Left ventricle myocardium inferior (tissue), 1 donor: ENCODE measurements around the gene KCNK10. TPM values are rescaled to one million over a fixed set of nuclear protein-coding genes. Genes with fewer than 3 reads are reported as not detected.

Source experiments
- DNase-seq: peaks from one replicate; pipeline ENCODE4 v3.0.0-alpha.2; 2020
- H3K27ac ChIP-seq: fragments of 200-600 bp; replicated peaks from 2 replicates; pipeline ENCODE4 v1.8.0; 2021
- H3K27me3 ChIP-seq: fragments of 200-600 bp; 2 replicates; pipeline ENCODE4 v1.8.0; 2021; ENCODE audit warnings: low read depth
- H3K36me3 ChIP-seq: fragments of 200-600 bp; 2 replicates; pipeline ENCODE4 v1.8.0; 2021
- H3K4me1 ChIP-seq: fragments of 200-600 bp; 2 replicates; pipeline ENCODE4 v1.8.0; 2021
- H3K4me3 ChIP-seq: fragments of 200-600 bp; 2 replicates; pipeline ENCODE4 v1.8.0; 2021; ENCODE audit warnings: mild to moderate bottlenecking, moderate library complexity
- H3K9me3 ChIP-seq: fragments of 200-600 bp; replicated peaks from 2 replicates; pipeline ENCODE4 v1.8.0; 2021
- intact Hi-C: fragments of 100-400 bp; cut with micrococcal nuclease; formaldehyde crosslinking; loops from one replicate; pipeline ENCODE4 v1.11.0; 2022
- total RNA-seq: library from RNA; stranded (reverse); fragmentation: NEBNext Ultra II Directional; extraction: Animal tissue kit (Norgen Biotek cat#: 25700); gene quantifications from one replicate; pipeline ENCODE4 v1.2.1, GENCODE V29; 2021
- TF ChIP-seq, protein P1 (sequence below): fragments of 200-600 bp; IDR thresholded peaks from 2 replicates; pipeline ENCODE4 v1.8.0; 2021; ENCODE audit warnings: antibody characterized with exemption, mild to moderate bottlenecking, borderline replicate concordance
- donor health status: DM: no; HTN: yes; CAD: no; lungs with severe emphysema.

KCNK10 gene
- total RNA-seq, 1 donor from 2014 or later: not detected

DNA sequence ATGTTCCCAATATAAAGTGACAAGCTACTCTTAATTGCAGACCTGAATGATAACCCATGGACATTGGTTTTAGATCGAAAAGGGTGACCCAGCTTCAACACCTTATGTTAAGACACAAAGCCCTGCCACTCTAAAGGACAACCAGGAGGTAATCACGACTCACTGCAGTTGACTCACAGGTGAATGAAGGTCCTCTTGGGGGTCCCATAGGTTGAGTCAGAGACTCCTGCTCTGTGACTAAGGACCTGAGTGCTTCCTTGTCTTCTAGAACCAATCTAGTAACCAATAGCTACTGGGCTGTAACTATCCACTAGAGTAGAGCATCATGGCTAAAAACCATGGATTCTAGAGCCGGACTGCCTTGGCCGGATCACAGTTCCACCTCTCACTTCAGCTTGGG is 73.8 kb downstream of the KCNK10 start:
- TF ChIP-seq, protein P1, sequence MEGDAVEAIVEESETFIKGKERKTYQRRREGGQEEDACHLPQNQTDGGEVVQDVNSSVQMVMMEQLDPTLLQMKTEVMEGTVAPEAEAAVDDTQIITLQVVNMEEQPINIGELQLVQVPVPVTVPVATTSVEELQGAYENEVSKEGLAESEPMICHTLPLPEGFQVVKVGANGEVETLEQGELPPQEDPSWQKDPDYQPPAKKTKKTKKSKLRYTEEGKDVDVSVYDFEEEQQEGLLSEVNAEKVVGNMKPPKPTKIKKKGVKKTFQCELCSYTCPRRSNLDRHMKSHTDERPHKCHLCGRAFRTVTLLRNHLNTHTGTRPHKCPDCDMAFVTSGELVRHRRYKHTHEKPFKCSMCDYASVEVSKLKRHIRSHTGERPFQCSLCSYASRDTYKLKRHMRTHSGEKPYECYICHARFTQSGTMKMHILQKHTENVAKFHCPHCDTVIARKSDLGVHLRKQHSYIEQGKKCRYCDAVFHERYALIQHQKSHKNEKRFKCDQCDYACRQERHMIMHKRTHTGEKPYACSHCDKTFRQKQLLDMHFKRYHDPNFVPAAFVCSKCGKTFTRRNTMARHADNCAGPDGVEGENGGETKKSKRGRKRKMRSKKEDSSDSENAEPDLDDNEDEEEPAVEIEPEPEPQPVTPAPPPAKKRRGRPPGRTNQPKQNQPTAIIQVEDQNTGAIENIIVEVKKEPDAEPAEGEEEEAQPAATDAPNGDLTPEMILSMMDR: no peak
- H3K27ac ChIP-seq: no peak overlapping the region
- intact Hi-C loops: no loop called here
- H3K4me1 ChIP-seq: no peaks in the 10 kb centered on the region
- H3K9me3 ChIP-seq: no peaks in the 10 kb centered on the region
- DNase-seq: no peak
- H3K4me3 ChIP-seq: no peak overlapping the region
- H3K27me3 ChIP-seq: peaks cover 43% of the 10 kb centered on the region
- no peaks in the 10 kb centered on the region for H3K36me3 ChIP-seq

DNA sequence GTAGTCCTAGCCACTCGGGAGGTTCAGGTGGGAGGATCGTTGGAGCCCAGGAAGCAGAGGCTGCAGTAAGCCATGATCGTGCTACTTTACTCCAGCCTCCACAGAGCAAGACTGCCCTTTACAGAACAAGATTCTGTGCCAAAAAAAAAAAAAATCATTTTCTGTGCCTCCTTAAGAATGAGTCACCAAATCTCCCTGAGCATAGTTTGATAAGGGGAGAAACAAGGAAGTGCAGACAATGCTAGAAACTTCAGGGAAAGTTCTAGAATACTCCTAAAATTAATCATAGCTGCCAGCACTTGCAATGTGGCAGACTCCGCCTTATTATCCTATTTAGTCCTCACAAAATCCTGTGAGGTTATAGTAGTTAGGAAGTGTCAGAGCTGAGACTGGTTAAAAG is 74.5 kb downstream of the KCNK10 start:
- Histone ChIP-seq H3K27ac (no peak overlapping the region), H3K4me3 (no peak overlapping the region), H3K27me3 (peaks cover 43% of the 10 kb centered on the region), H3K36me3 (no peaks in the 10 kb centered on the region), H3K9me3 (no peaks in the 10 kb centered on the region), H3K4me1 (no peaks in the 10 kb centered on the region)
- intact Hi-C loops: no loop called here
- TF ChIP-seq, protein P1: no peak
- DNase-seq: no peak

DNA sequence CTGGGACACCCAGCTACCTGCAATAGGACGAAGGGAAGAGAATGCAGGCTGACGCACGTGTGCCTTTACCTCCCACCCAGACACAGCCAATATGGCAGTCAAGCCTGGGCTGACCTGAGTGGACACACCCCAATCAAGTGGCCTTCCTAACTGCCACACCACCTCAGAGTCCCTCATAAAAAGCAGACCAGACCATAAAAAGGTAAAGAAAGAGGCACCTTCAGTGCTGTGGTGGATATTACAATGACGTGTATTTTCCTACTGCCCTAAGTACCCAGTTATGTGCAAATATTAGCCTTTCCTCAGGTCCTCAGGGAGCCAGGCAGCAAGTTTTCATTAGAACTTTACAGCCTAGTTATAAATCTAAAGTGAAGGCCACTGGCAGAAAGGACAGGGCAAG is 75.8 kb downstream of the KCNK10 start:
- intact Hi-C loops: no loop called here
- H3K36me3 ChIP-seq: no peaks in the 10 kb centered on the region
- H3K27ac ChIP-seq: no peak overlapping the region
- H3K27me3 ChIP-seq: peaks cover 55% of the 10 kb centered on the region
- TF ChIP-seq, protein P1: no peak
- DNase-seq: no peak
- no peaks in the 10 kb centered on the region for H3K4me1 ChIP-seq
- no peak overlapping the region for H3K4me3 ChIP-seq
- H3K9me3 ChIP-seq: no peaks in the 10 kb centered on the region

DNA sequence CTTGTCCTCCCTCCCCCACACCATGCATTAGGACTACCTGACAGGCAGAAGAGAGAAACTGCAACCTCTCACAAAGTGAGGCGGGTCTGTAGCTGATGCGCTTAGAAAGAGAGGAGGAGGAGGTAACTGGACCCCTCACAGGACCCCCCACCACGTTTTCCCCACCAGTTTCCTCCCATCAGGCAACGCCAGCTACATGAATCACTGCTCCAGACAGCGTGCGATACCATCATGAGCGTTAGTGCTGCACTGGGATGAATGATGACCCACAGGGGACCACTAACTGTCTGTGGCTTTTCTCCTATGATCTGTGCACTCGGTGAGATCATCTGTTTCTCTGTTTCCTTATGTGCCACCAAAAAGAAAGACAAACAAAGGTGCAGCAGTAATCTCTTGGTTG is 77.7 kb downstream of the KCNK10 start:
- Histone ChIP-seq H3K36me3 (no peaks in the 10 kb centered on the region), H3K4me3 (no peak overlapping the region), H3K4me1 (no peaks in the 10 kb centered on the region), H3K27me3 (peaks cover 67% of the 10 kb centered on the region), H3K9me3 (no peaks in the 10 kb centered on the region), H3K27ac (no peak overlapping the region)
- TF ChIP-seq, protein P1: no peak
- DNase-seq: no peak
- intact Hi-C loops: no loop called here

DNA sequence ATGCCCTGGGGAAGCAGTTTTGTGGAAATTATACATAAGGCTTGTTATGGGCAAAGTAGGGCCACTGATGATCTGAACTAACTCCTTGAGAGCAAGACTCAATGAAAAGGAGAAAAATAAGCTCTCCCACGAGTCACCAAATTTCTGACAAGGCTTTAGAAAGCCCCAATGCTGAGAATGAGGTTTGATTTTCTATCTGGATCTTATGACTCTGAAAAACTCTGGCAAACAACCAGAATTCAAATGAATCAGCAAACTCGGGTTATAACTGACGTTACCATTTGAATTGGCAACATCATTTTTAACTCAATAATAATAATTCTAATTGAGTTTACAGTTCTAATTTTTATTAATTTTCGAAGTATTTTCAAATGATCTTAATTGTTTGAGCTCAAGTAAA is 79.1 kb downstream of the KCNK10 start:
- intact Hi-C loops: no loop called here
- Histone ChIP-seq H3K9me3 (no peaks in the 10 kb centered on the region), H3K27ac (no peak overlapping the region), H3K27me3 (peaks cover 65% of the 10 kb centered on the region), H3K4me1 (no peaks in the 10 kb centered on the region), H3K4me3 (no peak overlapping the region), H3K36me3 (no peaks in the 10 kb centered on the region)
- TF ChIP-seq, protein P1: no peak
- no peak for DNase-seq

DNA sequence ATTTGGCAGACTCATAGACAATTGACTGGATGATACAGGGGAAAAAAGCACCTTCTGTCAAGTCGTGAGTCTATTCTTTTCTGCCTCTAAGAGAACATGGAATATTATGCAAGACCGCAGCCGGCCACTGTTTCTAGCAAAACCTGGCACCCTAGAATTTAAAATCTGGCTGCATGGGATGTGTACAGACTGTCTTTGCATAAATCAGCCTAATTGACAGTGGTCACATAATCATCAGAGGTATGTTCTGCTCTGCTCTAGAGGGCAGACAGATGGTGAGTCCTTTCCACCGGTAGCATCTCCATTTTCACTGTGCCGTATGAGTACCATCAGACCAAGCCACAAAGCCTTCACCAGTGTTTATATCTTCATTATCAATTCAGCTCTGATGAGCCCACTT is 80.6 kb downstream of the KCNK10 start:
- intact Hi-C loops: no loop called here
- no peak for DNase-seq
- Histone ChIP-seq H3K27ac (no peak overlapping the region), H3K36me3 (no peaks in the 10 kb centered on the region), H3K4me3 (no peak overlapping the region), H3K4me1 (no peaks in the 10 kb centered on the region), H3K27me3 (peaks cover 65% of the 10 kb centered on the region), H3K9me3 (no peaks in the 10 kb centered on the region)
- TF ChIP-seq, protein P1: no peak
